A673 (cell line): Measurements from ENCODE around the gene DISP3.

ENCODE experiments used
- CTCF ChIP-seq: fragments of 300-800, 200-600 bp; sonication (generic); conservative IDR thresholded peaks from 2 replicates; pipeline ENCODE4 v1.5.1; 2017; ENCODE audit warnings: low read depth, mild to moderate bottlenecking, antibody characterized with exemption, low read length, moderate library complexity, mixed read lengths
- EZH2 ChIP-seq: fragments of 200-600 bp; sonication (generic); IDR thresholded peaks from 2 replicates; pipeline ENCODE4 v1.6.1; 2017; ENCODE audit warnings: borderline replicate concordance, low read depth, mild to moderate bottlenecking, mixed read lengths, antibody characterized with exemption, low read length; ENCODE audit not compliant: poor library complexity, severe bottlenecking

- no peak for TF ChIP-seq CTCF
- no peak for TF ChIP-seq EZH2
Observed at GRCh38 chr1:11472741-11473140, 6.2 kb upstream of the DISP3 start.
